Osteocyte (in vitro differentiated cells): Measurements from ENCODE around the gene RNF145. TPM values are rescaled to one million over a fixed set of nuclear protein-coding genes. Genes with fewer than 3 reads are reported as not detected.

Experiments used
- DNase-seq: peaks from one replicate; pipeline ENCODE4 v3.0.0; 2021; ENCODE audit warnings: mixed read lengths; ENCODE audit not compliant: unreplicated experiment; ENCODE audit errors: extremely low spot score
- H3K27ac Mint-ChIP-seq: one replicate; pipeline ENCODE4 v1.8.0; 2021; ENCODE audit warnings: mild to moderate bottlenecking, mixed read lengths; ENCODE audit not compliant: unreplicated experiment
- H3K27me3 Mint-ChIP-seq: one replicate; pipeline ENCODE4 v1.8.0; 2021; ENCODE audit warnings: mixed read lengths; ENCODE audit not compliant: unreplicated experiment
- H3K36me3 Mint-ChIP-seq: one replicate; pipeline ENCODE4 v1.8.0; 2021; ENCODE audit warnings: mixed read lengths; ENCODE audit not compliant: unreplicated experiment
- H3K4me1 Mint-ChIP-seq: one replicate; pipeline ENCODE4 v1.8.0; 2021; ENCODE audit warnings: mixed read lengths; ENCODE audit not compliant: unreplicated experiment
- H3K4me3 Mint-ChIP-seq: one replicate; pipeline ENCODE4 v1.8.0; 2021; ENCODE audit warnings: mild to moderate bottlenecking, moderate library complexity, mixed read lengths; ENCODE audit not compliant: unreplicated experiment
- H3K9me3 Mint-ChIP-seq: one replicate; pipeline ENCODE4 v1.8.0; 2021; ENCODE audit warnings: mixed read lengths; ENCODE audit not compliant: unreplicated experiment
- total RNA-seq: library from RNA; stranded (reverse); gene quantifications from 2 replicates; pipeline ENCODE4 v1.2.1, GENCODE V29; 2021
- TF ChIP-seq, protein P1 (sequence below): fragments of 200-600 bp; sonication (generic); IDR thresholded peaks from 2 replicates; pipeline ENCODE4 v1.5.0; 2021; ENCODE audit warnings: antibody characterized with exemption, mild to moderate bottlenecking, moderate library complexity

Gene RNF145
- total RNA-seq, 1 donor from 2014 or later: 93.4 TPM

DNA sequence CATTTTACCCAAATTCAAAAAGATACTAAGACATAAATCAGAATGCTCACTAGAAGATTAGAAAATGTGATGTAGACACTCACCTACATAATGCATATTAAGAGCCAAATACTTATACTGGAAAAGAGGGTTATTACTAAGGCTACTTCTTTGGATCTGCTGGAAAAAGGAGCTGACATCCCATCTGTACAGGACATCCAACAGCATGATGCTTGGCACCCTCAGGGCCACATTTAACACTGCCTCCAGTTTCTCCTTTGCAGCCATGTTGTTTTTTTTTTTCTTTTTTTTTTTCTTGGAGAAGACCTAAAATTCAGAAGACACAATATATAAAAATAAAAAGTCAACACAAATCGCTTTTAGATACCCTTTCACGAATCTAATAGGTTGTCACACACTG lies 6.0 kb downstream of the RNF145 start:
- TF ChIP-seq, protein P1, sequence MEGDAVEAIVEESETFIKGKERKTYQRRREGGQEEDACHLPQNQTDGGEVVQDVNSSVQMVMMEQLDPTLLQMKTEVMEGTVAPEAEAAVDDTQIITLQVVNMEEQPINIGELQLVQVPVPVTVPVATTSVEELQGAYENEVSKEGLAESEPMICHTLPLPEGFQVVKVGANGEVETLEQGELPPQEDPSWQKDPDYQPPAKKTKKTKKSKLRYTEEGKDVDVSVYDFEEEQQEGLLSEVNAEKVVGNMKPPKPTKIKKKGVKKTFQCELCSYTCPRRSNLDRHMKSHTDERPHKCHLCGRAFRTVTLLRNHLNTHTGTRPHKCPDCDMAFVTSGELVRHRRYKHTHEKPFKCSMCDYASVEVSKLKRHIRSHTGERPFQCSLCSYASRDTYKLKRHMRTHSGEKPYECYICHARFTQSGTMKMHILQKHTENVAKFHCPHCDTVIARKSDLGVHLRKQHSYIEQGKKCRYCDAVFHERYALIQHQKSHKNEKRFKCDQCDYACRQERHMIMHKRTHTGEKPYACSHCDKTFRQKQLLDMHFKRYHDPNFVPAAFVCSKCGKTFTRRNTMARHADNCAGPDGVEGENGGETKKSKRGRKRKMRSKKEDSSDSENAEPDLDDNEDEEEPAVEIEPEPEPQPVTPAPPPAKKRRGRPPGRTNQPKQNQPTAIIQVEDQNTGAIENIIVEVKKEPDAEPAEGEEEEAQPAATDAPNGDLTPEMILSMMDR: no peak
- H3K4me1 Mint-ChIP-seq: peaks cover 58% of the 10 kb centered on the region
- H3K4me3 Mint-ChIP-seq: no peak overlapping the region
- no peak for DNase-seq
- H3K27me3 Mint-ChIP-seq: no peaks in the 10 kb centered on the region
- no peaks in the 10 kb centered on the region for H3K9me3 Mint-ChIP-seq
- H3K36me3 Mint-ChIP-seq: peaks cover 8% of the 10 kb centered on the region
- H3K27ac Mint-ChIP-seq: peak overlapping the region; percentile 28

DNA sequence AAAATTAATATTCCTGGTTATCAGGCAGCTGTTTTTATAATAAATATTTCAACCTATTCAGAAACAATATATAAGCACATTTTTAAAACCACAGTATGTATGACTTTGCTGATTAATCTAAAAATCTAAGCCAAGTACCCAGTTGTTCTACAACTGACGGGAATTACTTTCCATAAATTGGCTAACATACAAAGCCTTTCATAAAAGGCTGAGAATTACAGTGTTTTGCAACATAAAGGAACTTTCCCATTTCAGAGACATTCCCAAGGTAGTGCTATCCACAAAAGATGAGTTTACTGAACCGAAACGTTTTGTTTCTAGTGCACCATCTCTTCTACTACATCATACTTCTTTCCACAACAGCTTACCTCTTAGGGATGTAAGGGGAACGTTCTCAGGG lies 7.2 kb downstream of the RNF145 start:
- Mint-ChIP-seq H3K27ac (no peak overlapping the region), H3K9me3 (no peaks in the 10 kb centered on the region), H3K4me1 (peaks cover 56% of the 10 kb centered on the region), H3K27me3 (no peaks in the 10 kb centered on the region), H3K4me3 (no peak overlapping the region), H3K36me3 (peaks cover 14% of the 10 kb centered on the region)
- DNase-seq: no peak
- TF ChIP-seq, protein P1: no peak

DNA sequence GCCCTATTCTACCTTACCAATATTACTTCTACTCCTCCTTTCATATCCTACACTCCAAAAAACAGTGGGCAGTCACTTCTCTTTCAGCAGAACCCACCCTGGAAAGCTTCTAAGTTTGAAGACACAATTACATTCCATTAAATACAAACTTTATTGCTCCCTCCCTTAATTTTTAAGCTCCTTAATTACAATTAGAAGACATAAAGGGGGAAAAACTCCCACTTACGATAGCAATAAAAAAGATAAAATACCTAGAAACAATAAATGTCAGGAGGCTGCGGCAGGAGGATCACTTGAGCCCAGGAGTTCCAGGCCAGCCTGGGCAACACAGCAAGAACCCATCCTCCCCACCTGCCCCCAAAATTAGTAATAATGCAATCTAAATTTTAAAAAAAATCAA lies 9.6 kb downstream of the RNF145 start:
- TF ChIP-seq, protein P1: no peak
- H3K27me3 Mint-ChIP-seq: no peaks in the 10 kb centered on the region
- peaks cover 39% of the 10 kb centered on the region for H3K4me1 Mint-ChIP-seq

DNA sequence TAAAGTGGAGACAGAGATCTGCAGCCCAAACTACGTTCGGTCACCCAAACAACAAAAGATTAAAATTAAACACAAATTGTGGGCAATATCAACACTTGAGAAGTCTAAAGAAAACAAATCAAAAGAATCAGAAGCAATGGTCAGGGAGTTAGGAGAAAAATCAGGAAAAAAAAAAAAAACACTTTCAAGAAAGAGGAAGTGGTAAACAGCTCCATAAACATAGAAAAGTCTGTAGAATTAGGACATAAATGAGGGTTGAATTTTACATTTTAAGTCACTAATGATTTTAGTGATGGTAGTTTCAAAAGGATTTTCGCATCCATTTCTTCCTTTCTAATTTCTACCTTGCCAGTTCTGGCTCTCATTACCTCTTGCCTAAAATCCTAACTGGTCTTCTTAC lies 10.1 kb downstream of the RNF145 start:
- Mint-ChIP-seq H3K9me3 (no peaks in the 10 kb centered on the region), H3K36me3 (peaks cover 38% of the 10 kb centered on the region), H3K4me1 (peaks cover 34% of the 10 kb centered on the region), H3K4me3 (no peak overlapping the region), H3K27me3 (no peaks in the 10 kb centered on the region), H3K27ac (no peak overlapping the region)
- DNase-seq: no peak
- TF ChIP-seq, protein P1: no peak

More for the DNA sequence above, 9.6 kb downstream of the RNF145 start:
- H3K36me3 Mint-ChIP-seq: peaks cover 34% of the 10 kb centered on the region
- H3K9me3 Mint-ChIP-seq: no peaks in the 10 kb centered on the region
- DNase-seq: no peak
- H3K4me3 Mint-ChIP-seq: no peak overlapping the region
- H3K27ac Mint-ChIP-seq: no peak overlapping the region

DNA sequence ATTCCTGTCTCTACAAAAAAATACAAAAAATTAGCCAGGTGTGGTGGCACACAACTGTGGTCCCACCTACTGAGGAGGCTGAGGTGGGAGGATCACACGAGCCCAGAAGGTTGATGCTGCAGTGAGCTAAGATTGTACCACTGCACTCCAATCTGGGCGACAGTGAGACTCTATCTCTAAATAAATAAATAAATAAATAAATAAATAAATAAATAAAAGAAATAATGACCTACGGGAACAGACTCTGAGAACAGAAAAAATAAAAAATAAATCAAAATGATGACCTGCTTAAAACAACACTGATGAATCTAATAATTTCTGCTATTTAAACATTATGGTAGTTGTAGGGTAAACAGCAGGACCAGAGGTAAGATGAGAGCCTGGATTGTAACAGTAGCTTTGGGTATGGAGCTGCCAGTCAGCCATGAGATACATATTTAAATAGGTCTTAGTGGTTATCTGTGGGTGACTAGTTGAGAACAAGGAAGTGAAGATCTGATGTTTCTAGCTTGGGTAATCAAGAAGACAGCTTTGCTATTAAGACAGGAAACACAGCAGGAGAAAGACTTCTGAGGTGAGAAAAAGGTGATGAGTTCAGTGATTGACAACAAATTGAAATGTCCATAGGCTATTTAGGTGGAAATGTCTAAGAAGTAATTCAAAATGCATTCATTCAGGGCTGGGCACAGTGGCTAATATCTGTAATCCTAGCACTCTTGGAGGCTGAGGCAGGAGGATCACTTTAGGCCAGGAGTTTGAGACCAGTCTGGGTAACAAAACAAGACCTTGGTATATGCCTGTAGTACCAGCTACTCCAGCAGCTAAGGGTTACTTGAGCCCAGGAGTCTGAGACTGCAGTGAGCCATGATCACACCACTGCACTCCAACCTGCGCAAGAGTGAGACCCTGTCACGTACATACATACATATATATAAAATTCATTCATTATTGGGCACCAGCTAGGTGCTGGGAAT lies 11.0 kb downstream of the RNF145 start:
- Mint-ChIP-seq H3K4me1 (peaks cover 25% of the 10 kb centered on the region), H3K27ac (peak overlapping the region; percentile 36), H3K27me3 (no peaks in the 10 kb centered on the region)

More for the DNA sequence above, 11.0 kb downstream of the RNF145 start:
- H3K36me3 Mint-ChIP-seq: peaks cover 46% of the 10 kb centered on the region
- DNase-seq: no peak
- H3K9me3 Mint-ChIP-seq: no peaks in the 10 kb centered on the region
- no peak overlapping the region for H3K4me3 Mint-ChIP-seq
- TF ChIP-seq, protein P1: no peak
